Trophoblast cell (in vitro differentiated cells and primary cell): Measurements from ENCODE around the gene RPS6KA4.

Source experiments
- DNase-seq, 2 donors: peaks; one replicate each; pipeline ENCODE4 v3.0.0-alpha.2; 2016
- H2AFZ ChIP-seq: 2 replicates; pipeline ENCODE4 v1.6.1; 2013; ENCODE audit warnings: low read length, moderate library complexity, mild to moderate bottlenecking; ENCODE audit not compliant: insufficient read depth, poor library complexity
- H2AK5ac ChIP-seq: 2 replicates; pipeline ENCODE4 v1.6.1; 2013; ENCODE audit warnings: mild to moderate bottlenecking, low read length
- H2BK120ac ChIP-seq: 2 replicates; pipeline ENCODE4 v1.6.1; 2013; ENCODE audit warnings: low read length, mild to moderate bottlenecking, moderate library complexity; ENCODE audit not compliant: insufficient read depth, poor library complexity
- H2BK12ac ChIP-seq: 2 replicates; pipeline ENCODE4 v1.6.1; 2013; ENCODE audit warnings: mild to moderate bottlenecking, low read length, moderate library complexity
- H2BK5ac ChIP-seq: 2 replicates; pipeline ENCODE4 v1.6.1; 2013; ENCODE audit warnings: low read length, low read depth, moderate library complexity, mild to moderate bottlenecking; ENCODE audit not compliant: poor library complexity
- H3K14ac ChIP-seq: 2 replicates; pipeline ENCODE4 v1.6.1; 2013; ENCODE audit warnings: mild to moderate bottlenecking, low read length
- H3K18ac ChIP-seq: 2 replicates; pipeline ENCODE4 v1.6.1; 2013; ENCODE audit warnings: mild to moderate bottlenecking, low read length
- H3K23ac ChIP-seq: 2 replicates; pipeline ENCODE4 v1.6.1; 2013; ENCODE audit warnings: low read length
- H3K27ac ChIP-seq: 2 replicates; pipeline ENCODE4 v1.5.1; 2013; ENCODE audit warnings: low read depth, mild to moderate bottlenecking, inconsistent platforms, low read length, moderate library complexity
- H3K27me3 ChIP-seq: 2 replicates; pipeline ENCODE4 v1.6.1; 2013; ENCODE audit warnings: inconsistent platforms, mild to moderate bottlenecking, low read length, moderate library complexity; ENCODE audit not compliant: insufficient read depth
- H3K36me3 ChIP-seq, 2 experiments: 1 replicate in 1 of 2; 2 replicates in 1 of 2; pipeline ENCODE4 v1.6.1; 2013; ENCODE audit warnings: low read length in 2 of 2, mild to moderate bottlenecking in 2 of 2, moderate library complexity in 1 of 2; ENCODE audit not compliant: insufficient read depth in 2 of 2, control insufficient read depth in 1 of 2
- H3K4ac ChIP-seq: 2 replicates; pipeline ENCODE4 v1.6.1; 2013; ENCODE audit warnings: low read depth, mild to moderate bottlenecking, low read length, moderate library complexity
- H3K4me1 ChIP-seq, 2 experiments: 1 replicate in 1 of 2; 2 replicates in 1 of 2; pipeline ENCODE4 v1.6.1; 2013; ENCODE audit warnings: low read length in 2 of 2, mild to moderate bottlenecking in 2 of 2, moderate library complexity in 1 of 2; ENCODE audit not compliant: insufficient read depth in 2 of 2, control insufficient read depth in 1 of 2
- H3K4me2 ChIP-seq: 2 replicates; pipeline ENCODE4 v1.6.1; 2013; ENCODE audit warnings: inconsistent platforms, mild to moderate bottlenecking, low read length, moderate library complexity
- H3K4me3 ChIP-seq: 2 replicates; pipeline ENCODE4 v1.5.1; 2013; ENCODE audit warnings: mild to moderate bottlenecking, low read depth, low read length, inconsistent platforms
- H3K79me1 ChIP-seq: one replicate; pipeline ENCODE4 v1.6.1; 2013; ENCODE audit warnings: low read length
- H3K79me2 ChIP-seq: 2 replicates; pipeline ENCODE4 v1.6.1; 2013; ENCODE audit warnings: low read length, mild to moderate bottlenecking; ENCODE audit not compliant: control insufficient read depth, insufficient read depth, poor library complexity
- H3K9ac ChIP-seq: 2 replicates; pipeline ENCODE4 v1.6.1; 2013; ENCODE audit warnings: mild to moderate bottlenecking, low read length
- H3K9me3 ChIP-seq: 2 replicates; pipeline ENCODE4 v1.6.1; 2013; ENCODE audit warnings: low read depth, mild to moderate bottlenecking, control low read depth, inconsistent platforms, low read length; ENCODE audit not compliant: insufficient read depth
- H4K12ac ChIP-seq: 2 replicates; pipeline ENCODE4 v1.6.1; 2013; ENCODE audit warnings: low read depth, mild to moderate bottlenecking, low read length, moderate library complexity
- H4K8ac ChIP-seq: 2 replicates; pipeline ENCODE4 v1.6.1; 2013; ENCODE audit warnings: low read depth, mild to moderate bottlenecking, low read length, moderate library complexity
- H4K91ac ChIP-seq: one replicate; pipeline ENCODE4 v1.6.1; 2013; ENCODE audit warnings: low read depth, mild to moderate bottlenecking, low read length, moderate library complexity
- WGBS: extraction: QIAGEN DNeasy Blood & Tissue Kit; methylation state at CpG from one replicate; pipeline ENCODE4 v1.1.7; 2013; ENCODE audit warnings: missing lambda C conversion rate; ENCODE audit not compliant: insufficient read length, insufficient coverage; ENCODE audit errors: extremely low coverage; 5-methylcytosine and 5-hydroxymethylcytosine counted together

RPS6KA4 gene

DNA sequence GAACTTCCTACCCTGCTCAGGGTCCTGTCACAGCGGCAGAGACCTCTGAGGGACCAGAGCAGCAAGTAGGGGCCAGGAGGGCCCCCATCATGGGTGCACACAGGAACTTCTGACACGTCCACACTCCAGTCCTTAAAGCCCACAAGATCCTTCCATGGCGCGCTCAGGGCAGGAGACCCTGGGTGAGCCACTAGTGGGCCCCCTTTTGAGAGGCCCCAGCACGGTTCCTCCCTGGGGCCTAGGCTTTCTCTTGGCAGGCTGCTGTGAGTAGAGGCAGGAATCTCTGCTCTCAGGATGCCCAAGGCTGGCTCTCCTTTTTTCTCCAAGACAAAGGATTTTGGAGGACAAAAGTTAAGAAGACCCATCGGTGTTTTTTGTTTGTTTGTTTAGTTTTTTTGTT, 22.4 kb downstream of the RPS6KA4 start:
- WGBS, result no CpG with 5 or more reads among the region's 6 CpGs
- Histone ChIP-seq H3K9ac (no peak overlapping the region), H3K4me3 (no peak overlapping the region)

DNA sequence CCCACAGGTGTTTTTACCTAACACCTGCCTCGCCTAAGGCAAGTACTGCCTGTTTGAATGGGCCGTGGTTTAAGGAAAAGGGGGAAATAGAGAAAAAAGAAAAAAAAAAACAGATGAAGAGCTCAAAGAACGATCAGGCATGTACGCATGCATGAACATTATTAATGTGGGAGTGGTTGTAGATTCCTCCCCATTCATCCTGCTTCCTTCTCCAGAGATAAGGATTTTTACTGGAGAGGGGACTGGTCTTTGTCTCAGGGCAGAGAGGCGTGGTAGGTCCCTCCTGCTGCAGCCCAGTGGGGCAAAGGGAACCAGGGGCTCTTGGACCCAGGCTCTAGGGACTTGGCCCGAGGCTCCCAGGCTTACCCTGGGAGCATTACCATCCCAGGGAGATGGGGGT, 23.1 kb downstream of the RPS6KA4 start:
- Histone ChIP-seq H3K79me2 (peaks cover 3% of the 10 kb centered on the region), H3K4me2 (no peak overlapping the region), H2BK120ac (peak overlapping the region; percentile 28), H3K9me3 (peaks cover 3% of the 10 kb centered on the region), H3K18ac (peak overlapping the region; percentile 11), H2AFZ (no peak overlapping the region), H2AK5ac (peak overlapping the region; percentile 44), H3K9ac (no peak overlapping the region), H4K91ac (peak overlapping the region; percentile 52), H3K4me3 (no peak overlapping the region), H2BK12ac (peak overlapping the region; percentile 50), H3K4me1 (peaks cover 31 to 37% of the 10 kb centered on the region in 2 experiments), H3K23ac (no peak overlapping the region), H3K79me1 (peaks cover 24% of the 10 kb centered on the region), H3K27me3 (no peaks in the 10 kb centered on the region), H3K27ac (no peak overlapping the region), H4K12ac (no peak overlapping the region), H4K8ac (no peak overlapping the region), H3K14ac (peak overlapping the region; percentile 25), H2BK5ac (no peak overlapping the region), H3K36me3 (peaks cover 0 to 2% of the 10 kb centered on the region in 2 experiments), H3K4ac (no peak overlapping the region)
- DNase-seq, result peak in 1 of 2 donors; percentile 36
- WGBS, result no CpG with 5 or more reads among the region's 6 CpGs

More for the DNA sequence above, 22.4 kb downstream of the RPS6KA4 start:
- no peak for DNase-seq
- Histone ChIP-seq H4K91ac (no peak overlapping the region), H3K18ac (no peak overlapping the region), H3K36me3 (peaks cover 0 to 2% of the 10 kb centered on the region in 2 experiments), H2BK12ac (no peak overlapping the region), H4K8ac (no peak overlapping the region), H3K27ac (no peak overlapping the region), H2AFZ (no peak overlapping the region), H2BK5ac (no peak overlapping the region), H2AK5ac (no peak overlapping the region), H4K12ac (no peak overlapping the region), H2BK120ac (no peak overlapping the region), H3K4me1 (peaks cover 28 to 34% of the 10 kb centered on the region in 2 experiments), H3K4ac (no peak overlapping the region), H3K23ac (no peak overlapping the region), H3K79me1 (peaks cover 21% of the 10 kb centered on the region), H3K79me2 (peaks cover 3% of the 10 kb centered on the region), H3K9me3 (peaks cover 3% of the 10 kb centered on the region), H3K14ac (no peak overlapping the region), H3K4me2 (no peak overlapping the region), H3K27me3 (no peaks in the 10 kb centered on the region)

GRCh38 chr11:64382586-64382985, 23.6 kb downstream of the RPS6KA4 start:
- H4K91ac ChIP-seq, result peak overlapping the region; percentile 52
- H3K14ac ChIP-seq, result peak overlapping the region; percentile 25
- H3K9me3 ChIP-seq, result peaks cover 3% of the 10 kb centered on the region
- H3K79me2 ChIP-seq, result peaks cover 3% of the 10 kb centered on the region
- no peak overlapping the region for H4K12ac ChIP-seq
- H3K79me1 ChIP-seq, result peaks cover 25% of the 10 kb centered on the region
- WGBS, result no CpG with 5 or more reads among the region's 8 CpGs
- H3K27me3 ChIP-seq, result no peaks in the 10 kb centered on the region
- peaks cover 0 to 2% of the 10 kb centered on the region in 2 experiments for H3K36me3 ChIP-seq
- no peak overlapping the region for H3K4me2 ChIP-seq
- peak overlapping the region; percentile 11 for H3K18ac ChIP-seq
- DNase-seq, result no peak
- no peak overlapping the region for H2AFZ ChIP-seq
- H3K27ac ChIP-seq, result no peak overlapping the region
- peak overlapping the region; percentile 33 for H2BK120ac ChIP-seq
- H2BK12ac ChIP-seq, result peak overlapping the region; percentile 83
- peak overlapping the region; percentile 3 for H3K23ac ChIP-seq
- H2AK5ac ChIP-seq, result peak overlapping the region; percentile 45
- no peak overlapping the region for H3K9ac ChIP-seq
- H3K4me3 ChIP-seq, result no peak overlapping the region
- H3K4ac ChIP-seq, result no peak overlapping the region
- no peak overlapping the region for H2BK5ac ChIP-seq
- H3K4me1 ChIP-seq, result peaks cover 31 to 37% of the 10 kb centered on the region in 2 experiments
- H4K8ac ChIP-seq, result peak overlapping the region; percentile 30

GRCh38 chr11:64383580-64383979, 24.6 kb downstream of the RPS6KA4 start:
- Histone ChIP-seq H2AK5ac (no peak overlapping the region), H3K23ac (no peak overlapping the region), H2BK5ac (no peak overlapping the region), H4K12ac (no peak overlapping the region), H3K14ac (no peak overlapping the region), H3K79me2 (peaks cover 3% of the 10 kb centered on the region), H2AFZ (no peak overlapping the region), H3K18ac (no peak overlapping the region), H4K8ac (no peak overlapping the region), H3K4me1 (peaks cover 31 to 37% of the 10 kb centered on the region in 2 experiments), H3K4me3 (no peak overlapping the region), H3K4me2 (no peak overlapping the region), H2BK12ac (no peak overlapping the region), H4K91ac (no peak overlapping the region), H3K79me1 (peaks cover 27% of the 10 kb centered on the region), H3K36me3 (peaks cover 0 to 2% of the 10 kb centered on the region in 2 experiments), H3K27me3 (no peaks in the 10 kb centered on the region), H3K9me3 (peaks cover 3% of the 10 kb centered on the region), H3K9ac (no peak overlapping the region), H2BK120ac (no peak overlapping the region), H3K27ac (no peak overlapping the region), H3K4ac (no peak overlapping the region)
- no CpG with 5 or more reads among the region's 2 CpGs for WGBS
- DNase-seq, result no peak
